PC-9 (cell line): ENCODE results near the gene SLC6A4.

Experiments
- EZH2 ChIP-seq: fragments of 200-600 bp; sonication (generic); IDR thresholded peaks from 2 replicates; pipeline ENCODE4 v1.8.0; 2017; ENCODE audit warnings: antibody characterized with exemption, low read depth
- TF ChIP-seq, protein P1 (sequence below): fragments of 200-600 bp; sonication (generic); conservative IDR thresholded peaks from 2 replicates; pipeline ENCODE4 v1.6.1; 2017; ENCODE audit warnings: mixed run types, antibody characterized with exemption, mild to moderate bottlenecking, moderate library complexity

DNA sequence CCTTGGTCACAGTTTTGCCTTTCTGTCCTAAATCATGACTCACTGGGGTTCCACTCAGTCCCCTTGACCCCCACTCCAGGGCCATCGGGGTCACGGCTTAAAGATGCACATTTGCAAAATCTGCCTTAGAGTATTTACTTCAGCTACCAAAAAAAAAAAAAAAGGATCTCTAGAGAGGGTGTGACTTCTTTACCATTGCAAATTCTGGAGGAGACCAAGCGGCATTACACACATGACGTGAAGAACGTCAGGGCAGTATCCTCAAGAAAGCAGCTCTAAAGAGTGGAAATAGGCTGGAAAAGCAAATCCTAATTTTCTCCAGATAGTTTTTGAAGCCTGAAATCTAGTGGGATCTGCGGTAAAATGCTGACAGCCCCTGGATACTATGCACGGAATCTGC is 25.6 kb downstream of the SLC6A4 start:
- TF ChIP-seq, protein P1, sequence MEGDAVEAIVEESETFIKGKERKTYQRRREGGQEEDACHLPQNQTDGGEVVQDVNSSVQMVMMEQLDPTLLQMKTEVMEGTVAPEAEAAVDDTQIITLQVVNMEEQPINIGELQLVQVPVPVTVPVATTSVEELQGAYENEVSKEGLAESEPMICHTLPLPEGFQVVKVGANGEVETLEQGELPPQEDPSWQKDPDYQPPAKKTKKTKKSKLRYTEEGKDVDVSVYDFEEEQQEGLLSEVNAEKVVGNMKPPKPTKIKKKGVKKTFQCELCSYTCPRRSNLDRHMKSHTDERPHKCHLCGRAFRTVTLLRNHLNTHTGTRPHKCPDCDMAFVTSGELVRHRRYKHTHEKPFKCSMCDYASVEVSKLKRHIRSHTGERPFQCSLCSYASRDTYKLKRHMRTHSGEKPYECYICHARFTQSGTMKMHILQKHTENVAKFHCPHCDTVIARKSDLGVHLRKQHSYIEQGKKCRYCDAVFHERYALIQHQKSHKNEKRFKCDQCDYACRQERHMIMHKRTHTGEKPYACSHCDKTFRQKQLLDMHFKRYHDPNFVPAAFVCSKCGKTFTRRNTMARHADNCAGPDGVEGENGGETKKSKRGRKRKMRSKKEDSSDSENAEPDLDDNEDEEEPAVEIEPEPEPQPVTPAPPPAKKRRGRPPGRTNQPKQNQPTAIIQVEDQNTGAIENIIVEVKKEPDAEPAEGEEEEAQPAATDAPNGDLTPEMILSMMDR: no peak
- TF ChIP-seq EZH2: no peak
